SK-N-SH (cell line): ENCODE data around the gene ARHGEF4.

ENCODE experiments used
- NFIC ChIP-seq: IDR thresholded peaks from 2 replicates; pipeline ENCODE4 v1.4.0; 2012; ENCODE audit warnings: borderline replicate concordance
- RAD21 ChIP-seq: IDR thresholded peaks from 2 replicates; pipeline ENCODE4 v1.6.1; 2012; ENCODE audit warnings: mild to moderate bottlenecking, low read length
- SMC3 ChIP-seq: IDR thresholded peaks from 2 replicates; pipeline ENCODE4 v1.6.1; 2012; ENCODE audit warnings: low read depth, low read length, improper control_type of control experiment
- TF ChIP-seq, protein P1 (sequence below): fragments of 200-600 bp; sonication (generic); IDR thresholded peaks from 2 replicates; pipeline ENCODE4 v1.6.1; 2017; ENCODE audit warnings: antibody characterized with exemption, mild to moderate bottlenecking, moderate library complexity
- TF ChIP-seq, protein P2 (sequence below): IDR thresholded peaks from 2 replicates; pipeline ENCODE4 v1.6.1; 2012; ENCODE audit warnings: mild to moderate bottlenecking, low read depth, low read length, moderate library complexity
- TF ChIP-seq, protein P3 (sequence below): IDR thresholded peaks from 2 replicates; pipeline ENCODE4 v1.4.0; 2012; ENCODE audit warnings: low read depth

- TF ChIP-seq, protein P1, sequence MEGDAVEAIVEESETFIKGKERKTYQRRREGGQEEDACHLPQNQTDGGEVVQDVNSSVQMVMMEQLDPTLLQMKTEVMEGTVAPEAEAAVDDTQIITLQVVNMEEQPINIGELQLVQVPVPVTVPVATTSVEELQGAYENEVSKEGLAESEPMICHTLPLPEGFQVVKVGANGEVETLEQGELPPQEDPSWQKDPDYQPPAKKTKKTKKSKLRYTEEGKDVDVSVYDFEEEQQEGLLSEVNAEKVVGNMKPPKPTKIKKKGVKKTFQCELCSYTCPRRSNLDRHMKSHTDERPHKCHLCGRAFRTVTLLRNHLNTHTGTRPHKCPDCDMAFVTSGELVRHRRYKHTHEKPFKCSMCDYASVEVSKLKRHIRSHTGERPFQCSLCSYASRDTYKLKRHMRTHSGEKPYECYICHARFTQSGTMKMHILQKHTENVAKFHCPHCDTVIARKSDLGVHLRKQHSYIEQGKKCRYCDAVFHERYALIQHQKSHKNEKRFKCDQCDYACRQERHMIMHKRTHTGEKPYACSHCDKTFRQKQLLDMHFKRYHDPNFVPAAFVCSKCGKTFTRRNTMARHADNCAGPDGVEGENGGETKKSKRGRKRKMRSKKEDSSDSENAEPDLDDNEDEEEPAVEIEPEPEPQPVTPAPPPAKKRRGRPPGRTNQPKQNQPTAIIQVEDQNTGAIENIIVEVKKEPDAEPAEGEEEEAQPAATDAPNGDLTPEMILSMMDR: no peak
- TF ChIP-seq, protein P2, sequence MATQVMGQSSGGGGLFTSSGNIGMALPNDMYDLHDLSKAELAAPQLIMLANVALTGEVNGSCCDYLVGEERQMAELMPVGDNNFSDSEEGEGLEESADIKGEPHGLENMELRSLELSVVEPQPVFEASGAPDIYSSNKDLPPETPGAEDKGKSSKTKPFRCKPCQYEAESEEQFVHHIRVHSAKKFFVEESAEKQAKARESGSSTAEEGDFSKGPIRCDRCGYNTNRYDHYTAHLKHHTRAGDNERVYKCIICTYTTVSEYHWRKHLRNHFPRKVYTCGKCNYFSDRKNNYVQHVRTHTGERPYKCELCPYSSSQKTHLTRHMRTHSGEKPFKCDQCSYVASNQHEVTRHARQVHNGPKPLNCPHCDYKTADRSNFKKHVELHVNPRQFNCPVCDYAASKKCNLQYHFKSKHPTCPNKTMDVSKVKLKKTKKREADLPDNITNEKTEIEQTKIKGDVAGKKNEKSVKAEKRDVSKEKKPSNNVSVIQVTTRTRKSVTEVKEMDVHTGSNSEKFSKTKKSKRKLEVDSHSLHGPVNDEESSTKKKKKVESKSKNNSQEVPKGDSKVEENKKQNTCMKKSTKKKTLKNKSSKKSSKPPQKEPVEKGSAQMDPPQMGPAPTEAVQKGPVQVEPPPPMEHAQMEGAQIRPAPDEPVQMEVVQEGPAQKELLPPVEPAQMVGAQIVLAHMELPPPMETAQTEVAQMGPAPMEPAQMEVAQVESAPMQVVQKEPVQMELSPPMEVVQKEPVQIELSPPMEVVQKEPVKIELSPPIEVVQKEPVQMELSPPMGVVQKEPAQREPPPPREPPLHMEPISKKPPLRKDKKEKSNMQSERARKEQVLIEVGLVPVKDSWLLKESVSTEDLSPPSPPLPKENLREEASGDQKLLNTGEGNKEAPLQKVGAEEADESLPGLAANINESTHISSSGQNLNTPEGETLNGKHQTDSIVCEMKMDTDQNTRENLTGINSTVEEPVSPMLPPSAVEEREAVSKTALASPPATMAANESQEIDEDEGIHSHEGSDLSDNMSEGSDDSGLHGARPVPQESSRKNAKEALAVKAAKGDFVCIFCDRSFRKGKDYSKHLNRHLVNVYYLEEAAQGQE: no peak
- no peak for TF ChIP-seq NFIC
- no peak for TF ChIP-seq SMC3
- TF ChIP-seq, protein P3, sequence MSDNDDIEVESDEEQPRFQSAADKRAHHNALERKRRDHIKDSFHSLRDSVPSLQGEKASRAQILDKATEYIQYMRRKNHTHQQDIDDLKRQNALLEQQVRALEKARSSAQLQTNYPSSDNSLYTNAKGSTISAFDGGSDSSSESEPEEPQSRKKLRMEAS: no peak
- TF ChIP-seq RAD21: no peak
Measured at GRCh38 chr2:131042148-131042775, 205.5 kb downstream of the ARHGEF4 start.
